H54 (cell line): ENCODE results near the gene C2CD4D.

Source experiments
- DNase-seq: peaks from one replicate; pipeline ENCODE4 v3.0.0; 2011; ENCODE audit warnings: low spot score, mixed read lengths; ENCODE audit not compliant: insufficient read length
- FAIRE-seq: peaks from 3 replicates; lab custom pipeline; 2011; peaks lifted over from hg19 to GRCh38; lab: Jason Lieb, UNC
- POLR2A ChIP-seq: IDR thresholded peaks from 2 replicates; pipeline ENCODE4 v1.6.1; 2011; ENCODE audit warnings: low read depth, mild to moderate bottlenecking, low read length

The C2CD4D gene

GRCh38 chr1:151833172-151833900 lies 6.3 kb downstream of the C2CD4D start:
- FAIRE-seq = no peak
- no peak for TF ChIP-seq POLR2A
- no peak for DNase-seq

GRCh38 chr1:151832318-151832980 lies 7.2 kb downstream of the C2CD4D start:
- FAIRE-seq (no peak), DNase-seq (no peak)
- no peak for TF ChIP-seq POLR2A

GRCh38 chr1:151831605-151832004 lies 8.0 kb downstream of the C2CD4D start, which contains the start of gene RORC:
Gene RORC, minus strand, starts transcription at chr1:151831802. Its CDS starts 38 bp downstream, at chr1:151831764.
- FAIRE-seq (no peak), DNase-seq (no peak)
- no peak for TF ChIP-seq POLR2A

GRCh38 chr1:151831256-151831591 lies 8.4 kb downstream of the C2CD4D start:
- no peak for FAIRE-seq
- TF ChIP-seq POLR2A = no peak
- DNase-seq = no peak

GRCh38 chr1:151830055-151830454 lies 9.6 kb downstream of the C2CD4D start:
- no peak for TF ChIP-seq POLR2A
- no peak for FAIRE-seq
- no peak for DNase-seq

GRCh38 chr1:151829352-151830046 lies 10.1 kb downstream of the C2CD4D start:
- DNase-seq (no peak), FAIRE-seq (no peak)
- no peak for TF ChIP-seq POLR2A

- no peak for TF ChIP-seq POLR2A
- no peak for DNase-seq
- no peak for FAIRE-seq
Observed at GRCh38 chr1:151828921-151829320, 10.7 kb downstream of the C2CD4D start.

- TF ChIP-seq POLR2A = no peak
- DNase-seq (no peak), FAIRE-seq (no peak)
Observed at GRCh38 chr1:151827853-151828252, 11.8 kb downstream of the C2CD4D start.

GRCh38 chr1:151825751-151826660 lies 13.6 kb downstream of the C2CD4D start:
- TF ChIP-seq POLR2A = no peak
- DNase-seq = no peak
- FAIRE-seq = no peak

- no peak for FAIRE-seq
- no peak for TF ChIP-seq POLR2A
- no peak for DNase-seq
Observed at GRCh38 chr1:151825204-151825603, 14.4 kb downstream of the C2CD4D start.

- no peak for FAIRE-seq
- no peak for DNase-seq
- TF ChIP-seq POLR2A = no peak
Observed at GRCh38 chr1:151823175-151823574, 16.4 kb downstream of the C2CD4D start.

- no peak for FAIRE-seq
- DNase-seq = no peak
- no peak for TF ChIP-seq POLR2A
Observed at GRCh38 chr1:151822404-151822803, 17.2 kb downstream of the C2CD4D start.

GRCh38 chr1:151820940-151821339 lies 18.7 kb downstream of the C2CD4D start:
- no peak for FAIRE-seq

More at GRCh38 chr1:151820940-151821339, 18.7 kb downstream of the C2CD4D start:
- TF ChIP-seq POLR2A = no peak
- no peak for DNase-seq
